ENCODE results near the gene SUGCT.

The SUGCT gene

GRCh38 chr7:40694026-40694809 is 559.4 kb downstream of the SUGCT start:
- DNase-seq (ENCODE audit: low read depth): no peak

- no peak for DNase-seq (ENCODE audit: low read depth)
These were observed 560.2 kb downstream of the SUGCT start for GRCh38 chr7:40694991-40695390.

- DNase-seq (ENCODE audit: low read depth): no peak
These were observed 562.8 kb downstream of the SUGCT start for GRCh38 chr7:40697653-40698052.

DNA sequence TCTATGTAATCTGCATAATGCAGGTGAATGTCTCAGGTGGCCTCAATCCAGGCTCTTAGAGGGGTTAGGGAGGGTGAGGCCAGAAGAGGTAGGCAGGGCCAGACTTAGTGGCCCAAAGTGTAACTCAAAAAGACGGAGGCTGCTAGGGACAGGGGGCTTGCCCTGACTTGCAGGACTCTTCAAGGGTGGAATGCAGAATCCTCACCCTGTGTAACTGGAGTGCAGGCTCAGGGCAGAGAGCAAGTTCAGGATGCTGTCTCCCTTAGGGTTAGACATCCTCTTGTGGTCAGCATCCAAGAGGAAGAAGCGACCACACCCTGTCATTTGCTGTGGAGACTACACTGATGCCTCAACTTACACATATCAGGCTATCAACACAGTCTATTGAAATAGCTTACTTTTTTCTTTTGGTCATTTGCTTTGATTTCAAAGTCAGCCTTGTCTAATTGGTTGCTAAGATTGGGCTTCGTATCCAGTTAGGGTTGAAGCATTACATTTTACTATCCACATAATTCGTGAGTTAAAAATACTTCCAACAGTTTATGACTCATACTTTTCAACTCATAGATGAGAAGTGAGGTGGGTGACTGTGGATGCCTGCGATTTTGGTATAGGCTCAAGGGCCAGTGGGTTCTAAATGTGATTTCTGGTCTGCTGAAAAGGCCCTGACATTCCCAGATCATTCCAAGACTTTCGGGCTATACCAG is 563.6 kb downstream of the SUGCT start:
- no peak for DNase-seq (ENCODE audit: low read depth)

DNA sequence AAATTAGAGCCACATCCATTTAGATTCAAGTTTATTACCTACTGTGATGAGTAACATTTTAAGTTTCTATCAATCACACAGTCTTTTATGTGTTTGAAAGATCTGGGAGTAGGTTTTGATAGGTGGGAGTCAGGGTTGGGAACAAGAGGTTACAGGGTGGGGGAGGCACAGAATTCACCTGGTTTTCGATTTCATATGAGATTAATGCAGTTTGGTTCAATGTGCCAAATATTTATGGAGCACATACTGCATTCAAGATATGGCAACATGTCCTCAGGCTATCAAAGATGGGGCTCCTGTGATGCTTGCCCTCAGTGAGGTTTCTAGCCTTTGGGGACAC is 564.1 kb downstream of the SUGCT start:
- no peak for DNase-seq (ENCODE audit: low read depth)

DNA sequence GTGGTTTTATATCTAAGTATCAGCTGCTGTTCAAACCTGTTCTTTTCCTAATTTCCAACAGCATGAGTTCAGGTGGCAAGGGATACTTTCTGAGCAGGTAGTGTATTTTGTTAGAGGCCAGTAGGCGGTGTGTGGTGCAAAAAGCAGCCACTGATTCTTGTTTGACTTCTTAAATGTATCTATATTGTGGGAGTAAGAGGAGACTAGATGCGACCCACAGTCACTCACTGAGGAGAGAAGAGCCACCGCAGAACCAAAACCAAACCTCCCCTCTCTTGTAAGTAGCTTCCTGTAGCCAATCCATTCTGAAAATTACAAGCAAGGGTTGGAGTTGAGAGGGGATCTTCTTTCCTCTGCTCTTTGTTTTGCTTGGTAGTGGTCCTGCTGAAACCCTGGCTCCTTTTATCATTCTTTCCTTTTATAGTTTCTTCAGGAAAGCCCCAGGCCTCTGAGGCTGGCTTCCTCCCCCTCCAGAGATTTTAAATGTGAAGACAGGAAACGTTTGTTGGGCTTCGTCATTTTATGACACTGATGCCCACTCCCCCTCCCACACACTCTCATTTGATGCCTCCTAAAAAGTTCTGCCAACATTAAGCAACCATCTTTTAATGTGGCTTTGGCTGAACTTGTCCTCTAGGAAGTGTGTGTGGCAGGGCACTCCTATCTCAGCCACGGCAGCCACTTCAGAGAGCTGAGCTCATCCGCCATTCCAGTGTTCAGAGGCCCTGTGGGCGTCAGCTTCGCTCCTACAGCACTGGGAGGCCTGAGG is 566.0 kb downstream of the SUGCT start:
- no peak for DNase-seq (ENCODE audit: low read depth)

DNA sequence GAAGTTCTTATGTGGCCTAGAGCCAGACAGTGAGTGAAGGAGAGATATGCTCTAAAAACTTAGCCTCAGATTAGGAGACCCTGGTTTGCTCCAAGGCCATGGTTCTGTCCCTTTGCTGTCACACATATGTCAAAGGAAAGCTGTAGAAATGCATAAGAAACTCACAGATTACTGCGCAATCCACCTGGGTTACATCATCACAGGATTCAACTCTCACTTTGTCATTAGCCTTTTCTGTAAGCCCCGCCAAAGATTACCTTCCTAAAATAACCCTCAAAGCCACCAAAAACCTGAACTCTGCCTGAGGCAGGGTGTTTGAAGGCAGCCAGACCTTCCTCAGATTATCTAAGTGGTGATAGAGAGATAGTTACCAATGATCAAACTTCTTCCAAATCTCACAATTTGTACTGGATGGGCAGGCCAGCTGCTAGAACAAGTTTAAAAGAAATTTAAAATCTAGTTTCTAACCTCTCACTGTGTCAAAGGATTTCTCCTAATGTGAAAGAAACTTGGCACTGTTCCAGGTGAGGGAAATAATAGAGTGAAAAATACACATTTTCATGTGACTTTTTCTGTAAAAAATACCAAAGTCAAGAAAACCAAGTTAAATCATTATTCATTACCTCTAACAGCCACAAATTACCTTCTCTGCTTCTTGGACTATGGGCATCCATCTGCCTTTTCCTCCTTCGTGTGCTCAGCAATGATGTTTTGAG is 567.2 kb downstream of the SUGCT start:
- no peak for DNase-seq (ENCODE audit: low read depth)

GRCh38 chr7:40704172-40704571 is 569.4 kb downstream of the SUGCT start:
- DNase-seq (ENCODE audit: low read depth): no peak

GRCh38 chr7:40706829-40707228 is 572.0 kb downstream of the SUGCT start:
- DNase-seq (ENCODE audit: low read depth): no peak

DNA sequence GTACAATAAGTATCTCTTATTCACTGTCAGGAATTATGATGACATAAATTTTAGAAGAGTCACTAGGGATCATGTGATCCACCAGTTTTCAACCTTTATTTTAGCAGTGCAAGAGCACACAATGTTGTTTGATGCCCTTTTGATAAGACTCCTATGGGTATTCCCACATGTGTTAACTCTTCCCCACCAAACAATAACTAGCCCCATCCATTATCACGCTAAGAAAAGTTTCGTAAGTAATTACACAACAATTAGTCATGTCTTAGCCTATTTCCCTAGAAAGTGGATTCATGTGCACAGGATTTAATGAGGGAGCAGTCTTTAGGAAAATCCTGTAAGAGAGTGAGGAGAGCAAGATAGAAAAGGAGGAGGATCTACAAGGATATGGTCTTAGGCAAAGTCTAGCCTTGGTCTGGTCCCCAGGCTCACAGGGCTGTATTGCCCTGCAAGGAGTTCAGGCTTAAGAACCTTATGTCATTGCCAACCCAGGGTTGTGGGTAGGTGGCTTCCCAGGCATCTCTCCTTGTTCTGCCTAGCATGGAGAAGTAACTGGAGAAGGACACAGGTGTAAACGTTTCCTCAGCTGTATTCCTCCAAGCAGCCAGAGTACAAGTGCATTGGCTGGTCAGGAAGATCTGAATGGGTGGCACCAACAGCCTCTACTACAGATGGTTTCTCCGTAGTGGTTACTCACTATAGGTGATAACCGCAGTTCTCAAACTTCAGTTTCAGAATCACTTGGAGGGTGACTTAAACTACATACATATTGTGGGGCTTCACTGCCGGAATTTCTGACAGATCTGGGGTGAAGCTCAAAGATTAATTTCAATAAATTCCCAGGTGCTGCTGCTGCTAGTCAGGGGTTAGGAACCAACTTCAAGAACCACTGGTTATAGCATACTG is 574.5 kb downstream of the SUGCT start:
- no peak for DNase-seq (ENCODE audit: low read depth)

DNA sequence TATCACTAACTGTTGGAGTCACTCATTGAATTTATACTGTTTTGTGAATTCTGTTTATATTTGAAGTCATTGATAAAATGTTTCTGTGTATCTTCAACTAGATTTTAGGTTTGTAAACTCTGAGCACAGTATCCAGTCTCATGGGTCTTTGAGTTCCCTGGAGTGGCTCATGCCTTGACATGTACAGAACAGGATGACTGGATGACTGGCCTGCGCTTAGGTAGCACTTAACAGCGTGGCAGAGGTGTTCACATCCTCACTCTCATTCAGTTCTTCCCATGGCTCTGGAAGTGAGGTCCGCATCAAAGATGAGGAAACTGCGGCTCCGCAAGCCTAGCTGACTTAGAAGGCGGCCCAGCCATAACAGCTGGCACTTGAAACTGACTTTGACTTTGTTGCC is 576.9 kb downstream of the SUGCT start:
- no peak for DNase-seq (ENCODE audit: low read depth)

- DNase-seq (ENCODE audit: low read depth): no peak
These were observed 579.7 kb downstream of the SUGCT start for GRCh38 chr7:40714363-40715052.

GRCh38 chr7:40715053-40715430 is 580.2 kb downstream of the SUGCT start:
- no peak for DNase-seq (ENCODE audit: low read depth)

- no peak for DNase-seq (ENCODE audit: low read depth)
These were observed 581.2 kb downstream of the SUGCT start for GRCh38 chr7:40716052-40716451.

DNA sequence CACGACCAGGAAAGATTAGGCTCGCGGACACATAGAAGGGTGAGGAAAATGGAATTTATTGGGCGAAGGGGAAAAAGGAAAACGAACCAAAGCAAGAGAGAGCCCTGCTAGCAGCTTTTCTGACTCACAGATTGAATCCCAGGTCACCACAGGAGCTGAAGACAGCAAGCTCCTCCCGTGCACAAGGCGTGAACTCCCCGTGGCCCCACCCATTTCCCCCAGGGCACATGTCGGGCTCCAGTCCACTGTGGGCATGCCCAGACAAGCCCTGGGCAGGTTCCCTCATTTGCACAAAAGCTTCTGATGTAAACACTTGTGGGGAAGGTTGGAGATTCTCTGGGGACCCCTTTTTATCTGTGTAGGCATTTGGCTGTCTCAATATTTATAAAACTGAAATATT is 582.4 kb downstream of the SUGCT start:
- no peak for DNase-seq (ENCODE audit: low read depth)

- DNase-seq (ENCODE audit: low read depth): no peak
These were observed 585.6 kb downstream of the SUGCT start for GRCh38 chr7:40720416-40720815.

- no peak for DNase-seq (ENCODE audit: low read depth)
These were observed 586.6 kb downstream of the SUGCT start for GRCh38 chr7:40721342-40721949.

GRCh38 chr7:40722242-40722641 is 587.4 kb downstream of the SUGCT start:
- no peak for DNase-seq (ENCODE audit: low read depth)

- DNase-seq (ENCODE audit: low read depth): no peak
These were observed 589.0 kb downstream of the SUGCT start for GRCh38 chr7:40723829-40724228.

- DNase-seq (ENCODE audit: low read depth): no peak
These were observed 591.8 kb downstream of the SUGCT start for GRCh38 chr7:40726559-40726958.

Data from GM04503 (cell line).